HG02642 (cell line): Measurements from ENCODE around the gene NVL.
"Not testable (repeated sequence)": the region's sequence is repeated elsewhere in the genome, so short reads cannot be mapped to it uniquely, and the experiment has no call there.

Experiments
- ATAC-seq: cut with Tn5 transposase; IDR thresholded peaks from one replicate; pipeline ENCODE4 v1.9.1; 2021; ENCODE audit warnings: mild to moderate bottlenecking; ENCODE audit not compliant: unreplicated experiment, poor library complexity

Gene NVL

DNA sequence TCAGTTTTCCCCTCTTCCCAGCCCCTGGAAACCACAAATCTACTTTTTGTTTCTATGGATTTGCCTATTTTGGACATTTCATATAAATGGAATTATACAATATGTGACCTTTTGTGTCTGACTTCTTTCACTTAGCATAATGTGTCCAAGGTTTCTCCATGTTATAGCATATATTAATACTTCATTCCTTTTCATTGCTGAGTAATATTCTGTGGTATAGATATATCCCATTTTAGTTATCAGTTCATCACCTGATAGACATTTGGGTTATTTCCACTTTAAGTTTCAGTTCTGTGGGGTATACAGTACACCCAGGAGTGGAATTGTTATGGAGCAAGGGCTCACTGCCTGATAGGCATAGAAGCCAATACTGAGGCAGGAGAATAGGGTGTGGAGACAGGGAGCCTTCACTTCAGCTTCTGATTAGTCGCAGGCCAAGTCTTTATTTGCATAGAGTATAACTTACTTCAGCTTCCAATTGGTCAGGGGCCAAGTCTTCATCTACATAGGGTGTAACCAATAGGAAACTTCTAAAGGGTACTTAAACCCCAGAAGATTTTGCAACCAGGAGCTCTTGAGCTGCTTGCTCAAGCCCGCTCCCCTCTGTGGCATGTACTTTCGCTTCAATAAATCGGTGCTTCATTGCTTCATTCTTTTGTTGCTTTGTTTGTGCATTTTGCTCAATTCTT lies 8.3 kb upstream of the NVL start:
- no peak for ATAC-seq

DNA sequence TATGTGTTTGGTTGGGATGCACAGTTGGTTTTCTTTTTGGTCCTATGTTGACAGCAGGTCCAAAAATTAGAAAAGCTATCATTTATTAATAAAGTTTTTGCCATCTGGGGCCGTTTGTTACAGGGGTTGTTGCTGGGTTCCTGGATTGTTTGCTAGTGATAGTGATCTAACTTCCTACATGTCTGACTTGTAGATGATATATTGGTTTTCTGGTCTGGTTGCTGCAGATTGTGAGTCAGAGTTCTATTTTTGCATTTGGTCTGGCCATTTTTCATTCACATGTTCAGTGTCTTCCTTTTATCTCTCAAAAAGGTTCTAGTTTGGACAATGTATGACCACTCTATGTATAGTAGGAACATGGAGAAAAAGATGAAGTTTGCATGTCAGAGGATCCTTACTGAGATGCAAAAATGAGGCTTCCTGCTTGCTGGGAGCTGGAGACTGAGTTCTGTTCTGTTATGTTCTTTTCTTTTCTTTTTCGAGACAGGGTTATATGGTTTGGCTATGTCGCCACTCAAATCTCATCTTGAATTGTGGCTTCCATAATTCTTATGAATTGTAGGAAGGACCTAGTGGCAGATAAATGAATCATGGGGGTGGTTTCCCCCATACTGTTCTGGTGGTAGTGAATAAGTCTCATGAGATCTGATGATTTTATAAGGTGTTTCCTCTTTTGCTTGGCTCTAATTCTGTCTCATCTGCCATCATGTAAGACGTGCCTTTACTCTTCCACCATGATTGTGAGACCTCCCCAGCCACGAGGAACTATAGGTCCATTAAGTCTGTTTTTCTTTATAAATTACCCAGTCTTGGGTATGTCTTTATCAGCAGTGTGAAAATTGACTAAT lies 4.2 kb upstream of the NVL start:
- ATAC-seq: no peak

DNA sequence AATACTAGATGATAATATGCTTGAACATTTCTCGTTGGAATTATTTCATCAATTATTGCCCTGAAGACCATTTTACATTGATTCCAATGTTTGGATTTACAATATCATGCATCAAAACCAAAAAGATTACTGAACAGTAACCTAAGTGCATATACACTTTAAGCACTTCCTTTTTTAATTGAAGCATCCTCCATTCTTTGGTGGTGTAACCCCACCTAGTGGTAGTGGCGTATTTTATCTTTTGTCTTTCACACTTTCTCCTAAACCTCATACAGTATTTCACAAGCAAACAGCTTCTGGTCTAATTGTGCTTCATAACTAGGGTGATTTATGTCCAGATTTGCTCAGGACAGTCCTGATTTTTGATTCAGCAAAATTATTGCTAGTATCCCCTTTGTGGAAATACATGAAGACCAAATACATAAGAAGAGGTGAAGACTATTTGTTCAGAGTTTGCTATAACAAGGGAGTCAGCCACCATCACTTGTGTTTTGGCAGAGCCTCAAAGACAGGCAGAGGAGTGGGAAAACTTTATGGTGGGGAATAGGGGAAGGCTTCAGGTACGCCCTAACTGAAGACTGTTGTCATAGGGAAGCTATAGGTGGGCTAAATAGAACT lies 3.4 kb upstream of the NVL start:
- ATAC-seq: peak; percentile 36

DNA sequence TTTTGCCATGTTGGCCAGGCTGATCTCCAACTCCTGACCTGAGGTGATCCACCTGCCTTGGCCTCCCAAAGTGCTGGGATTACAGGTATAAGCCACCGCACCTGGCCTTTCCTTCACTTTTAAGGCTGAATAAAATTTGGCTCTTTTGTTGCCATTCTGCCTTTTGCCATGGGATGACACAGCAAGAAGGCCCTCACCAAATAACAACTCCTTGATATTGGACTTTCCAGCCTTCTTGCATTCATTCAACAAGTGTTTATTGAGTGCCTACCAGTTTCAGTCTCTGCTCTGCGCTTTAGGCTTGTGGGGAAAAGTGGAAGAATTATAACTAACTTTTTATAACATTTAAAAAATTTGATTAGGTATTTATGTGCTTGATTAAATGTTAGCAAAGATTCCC lies 1.9 kb upstream of the NVL start:
- ATAC-seq: no peak

DNA sequence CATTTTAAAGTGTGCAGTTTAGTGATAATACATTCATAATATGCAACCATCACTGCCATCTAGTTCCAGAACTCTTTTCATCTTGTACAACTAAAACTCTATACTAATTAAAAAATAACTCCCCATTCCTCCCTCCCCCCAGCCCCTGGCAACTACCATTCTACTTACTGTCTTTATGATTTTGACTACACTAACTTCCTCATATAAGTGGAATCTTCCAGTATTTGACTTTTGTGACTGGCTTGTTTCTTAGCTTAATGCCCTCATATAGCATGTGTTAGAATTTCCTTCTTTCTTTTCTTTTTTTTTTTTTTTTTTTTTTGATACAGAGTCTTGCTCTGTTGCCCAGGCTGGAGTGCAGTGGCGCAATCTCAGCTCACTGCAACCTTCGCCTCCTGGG lies 1.4 kb upstream of the NVL start:
- ATAC-seq: no peak

DNA sequence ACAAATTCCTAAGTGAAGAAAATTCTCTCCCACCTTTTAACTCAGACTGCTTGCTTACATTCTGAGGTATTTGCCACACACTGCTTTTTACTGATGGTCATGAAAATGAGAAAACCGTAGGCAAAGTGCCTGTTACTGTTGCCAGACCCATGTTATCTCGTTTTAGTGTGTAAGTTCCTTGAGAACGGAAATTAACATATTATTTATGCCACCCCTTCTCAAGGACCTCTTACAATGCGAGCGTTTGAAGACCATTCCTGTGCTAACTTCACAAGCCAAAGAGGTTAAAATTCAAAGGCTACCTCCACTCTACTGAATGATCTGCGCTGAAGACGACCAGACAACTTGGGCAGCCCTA lies 509 bp downstream of the NVL start:
- no peak for ATAC-seq

DNA sequence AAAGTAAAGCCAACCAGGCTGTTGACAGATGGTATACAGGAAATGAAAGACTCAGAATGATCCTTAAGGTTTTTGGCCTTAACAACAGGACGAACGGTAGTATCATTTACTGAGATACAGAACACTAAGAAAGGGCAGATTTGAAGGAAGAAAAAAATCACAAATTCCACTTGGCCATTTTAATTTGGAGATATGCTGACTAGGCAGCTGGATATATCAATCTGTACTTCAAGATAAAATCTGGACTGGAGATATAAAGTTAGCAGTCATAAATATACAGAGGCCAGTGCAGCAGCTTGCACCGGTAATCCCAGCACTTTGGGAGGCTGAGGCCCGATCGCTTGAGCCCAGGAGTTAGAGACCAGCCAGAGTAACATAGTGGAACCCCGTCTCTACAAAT lies 1.3 kb downstream of the NVL start:
- ATAC-seq: no peak

DNA sequence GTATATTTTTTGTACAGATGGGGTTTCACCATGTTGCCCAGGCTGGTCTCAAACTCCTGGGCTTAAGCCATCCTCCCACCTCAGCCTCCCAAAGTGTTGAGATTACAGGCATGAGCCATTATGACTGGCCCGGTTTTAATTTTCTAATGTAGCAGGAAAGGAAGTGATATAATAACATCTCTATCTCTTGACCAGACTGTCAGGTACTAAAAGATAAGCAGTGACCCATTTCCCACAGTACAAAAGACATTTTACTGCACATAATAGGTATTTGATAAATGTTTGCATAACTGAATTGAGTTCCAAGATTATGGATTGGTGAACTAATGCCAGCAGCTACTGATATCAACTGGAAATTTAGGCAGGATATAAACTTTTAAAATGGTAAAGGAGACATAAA lies 4.0 kb downstream of the NVL start:
- ATAC-seq: no peak

DNA sequence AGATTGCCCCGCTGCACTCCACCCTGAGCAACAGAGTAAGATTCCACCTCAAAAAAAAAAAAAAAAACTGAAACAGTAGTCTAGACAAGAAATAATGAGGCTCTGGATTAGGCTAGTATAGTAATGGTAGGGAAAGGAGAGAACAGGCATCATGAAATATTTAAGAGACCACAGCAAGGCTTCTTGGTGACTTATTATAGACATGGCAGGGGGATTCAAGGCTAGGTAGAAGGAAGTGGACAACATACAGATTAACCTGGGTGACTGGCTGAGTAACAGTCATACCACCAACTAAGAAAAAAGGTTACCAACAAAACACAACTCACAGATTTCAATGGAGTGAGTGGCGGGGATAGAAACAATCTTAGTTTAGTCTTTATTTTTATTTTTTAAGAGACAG lies 8.3 kb downstream of the NVL start:
- no peak for ATAC-seq

DNA sequence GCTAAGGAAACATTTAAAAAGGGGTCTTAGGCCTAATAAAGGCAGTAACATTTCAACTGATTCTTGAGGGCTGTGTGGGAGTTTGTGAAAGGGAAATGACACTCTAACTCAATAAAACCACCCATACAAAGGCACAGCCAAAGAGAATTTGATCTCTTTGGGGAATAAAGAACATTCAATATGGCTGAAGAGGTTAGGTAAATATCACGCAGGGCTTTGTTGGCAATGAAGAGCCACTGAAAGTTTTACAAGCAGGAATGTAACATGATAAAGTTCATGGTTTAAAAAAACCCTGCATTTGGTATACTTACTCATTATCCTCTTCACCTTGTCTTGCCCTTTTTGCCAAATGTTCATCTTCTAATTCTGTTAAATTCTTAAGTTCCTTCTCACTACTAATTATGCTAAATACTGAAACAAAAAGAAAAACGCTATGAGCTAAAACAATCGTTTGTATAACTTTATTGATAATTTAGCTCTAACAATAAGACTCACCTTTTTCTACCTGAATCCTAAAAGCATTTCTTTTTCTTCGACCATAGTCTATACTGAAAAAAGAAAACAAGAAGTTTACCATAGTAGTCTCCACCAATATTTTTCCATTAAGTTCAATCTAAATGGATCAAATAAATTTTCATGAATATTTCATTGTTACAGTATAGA lies 12.5 kb downstream of the NVL start:
- no peak for ATAC-seq

DNA sequence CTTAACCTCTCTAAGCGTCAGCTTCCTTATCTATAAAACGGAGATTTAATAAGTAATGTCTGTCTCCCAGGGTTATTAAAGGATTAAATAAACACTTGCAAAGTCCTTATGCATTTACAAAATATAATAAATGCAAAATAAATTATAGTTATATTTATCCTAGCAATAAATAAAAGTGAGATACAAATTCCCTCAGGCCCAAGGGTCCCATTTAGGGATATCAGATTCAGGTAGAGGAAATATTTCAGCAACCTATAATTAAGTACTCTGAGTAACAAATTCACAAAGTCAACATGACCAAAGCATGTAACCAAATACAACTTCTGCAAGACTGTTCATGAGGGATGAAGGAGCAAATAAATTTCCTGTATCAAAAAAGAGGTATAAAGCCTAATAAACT lies 17.9 kb downstream of the NVL start:
- no peak for ATAC-seq

DNA sequence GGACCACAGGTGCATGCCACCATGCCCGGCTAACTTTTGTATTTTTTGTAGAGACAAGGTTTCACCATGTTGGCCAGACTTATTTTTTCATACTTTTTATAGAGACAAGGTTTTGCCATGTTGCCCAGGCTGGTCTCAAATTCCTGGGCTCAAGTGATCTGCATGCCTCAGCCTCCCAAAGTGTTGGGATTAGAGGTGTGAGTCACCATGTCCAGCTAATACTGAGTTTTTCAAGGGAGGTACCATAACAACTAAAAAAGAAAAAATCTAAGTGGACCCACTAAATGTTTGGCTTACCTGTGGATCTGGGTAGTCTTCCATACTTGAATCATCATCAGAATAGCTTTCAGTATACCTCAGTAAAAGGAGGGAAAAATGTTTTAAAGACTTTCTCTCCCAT lies 18.5 kb downstream of the NVL start:
- not testable (repeated sequence) for ATAC-seq

DNA sequence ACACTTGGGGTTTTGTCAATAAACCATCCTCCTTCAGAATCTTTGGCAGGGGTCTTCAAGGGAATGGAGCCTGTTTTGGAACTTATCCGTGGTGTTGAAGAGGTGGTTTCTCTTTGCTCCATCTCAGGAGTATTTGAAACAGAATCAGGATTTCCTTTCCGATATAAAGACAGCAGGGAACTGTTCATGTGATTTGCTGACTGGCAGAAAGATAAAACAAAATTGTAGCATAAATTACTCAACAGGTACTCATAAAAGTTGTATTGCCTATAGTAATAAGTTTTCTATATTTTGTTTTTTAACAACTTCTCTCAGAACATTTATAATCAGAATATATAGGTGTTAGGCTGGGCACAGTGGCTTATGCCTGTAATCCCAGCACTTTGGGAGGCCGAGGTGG lies 21.9 kb downstream of the NVL start:
- ATAC-seq: no peak

DNA sequence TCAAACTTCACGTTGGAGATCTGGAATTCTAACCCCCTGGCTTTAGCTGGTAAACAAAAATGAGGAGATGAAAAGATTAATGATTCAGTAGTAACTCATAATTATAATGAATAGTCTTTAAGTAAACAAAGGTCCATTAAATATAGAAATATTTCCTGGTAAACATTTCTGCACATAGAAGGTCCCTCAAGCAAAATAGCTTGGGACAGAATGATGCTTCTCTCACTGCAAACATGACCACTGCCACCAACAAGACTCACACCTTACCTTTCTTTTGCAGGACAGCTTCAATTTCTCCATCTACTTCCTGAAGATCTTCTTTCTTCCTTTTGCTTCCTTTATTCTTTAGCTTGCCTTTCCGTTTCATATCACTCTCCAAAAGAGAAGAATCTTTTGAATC lies 25.2 kb downstream of the NVL start:
- no peak for ATAC-seq

DNA sequence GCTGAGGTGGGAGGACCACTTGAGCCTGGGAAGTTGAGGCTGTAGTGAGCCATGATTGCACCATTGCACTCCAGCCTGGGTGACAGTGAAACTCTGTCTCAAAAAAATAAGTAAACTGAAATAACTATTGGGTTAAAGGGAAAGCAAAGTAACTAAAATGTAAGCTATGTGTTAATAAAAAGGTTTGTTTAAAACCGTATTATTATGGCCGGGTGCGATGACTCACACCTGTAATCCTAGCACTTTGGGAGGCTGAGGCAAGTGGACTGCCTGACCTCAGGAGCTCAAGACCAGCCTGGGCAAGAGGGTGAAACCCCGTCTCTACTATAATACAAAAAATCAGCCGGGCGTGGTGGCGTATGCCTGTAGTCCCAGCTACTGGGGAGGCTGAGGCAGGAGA lies 27.0 kb downstream of the NVL start:
- ATAC-seq: no peak

DNA sequence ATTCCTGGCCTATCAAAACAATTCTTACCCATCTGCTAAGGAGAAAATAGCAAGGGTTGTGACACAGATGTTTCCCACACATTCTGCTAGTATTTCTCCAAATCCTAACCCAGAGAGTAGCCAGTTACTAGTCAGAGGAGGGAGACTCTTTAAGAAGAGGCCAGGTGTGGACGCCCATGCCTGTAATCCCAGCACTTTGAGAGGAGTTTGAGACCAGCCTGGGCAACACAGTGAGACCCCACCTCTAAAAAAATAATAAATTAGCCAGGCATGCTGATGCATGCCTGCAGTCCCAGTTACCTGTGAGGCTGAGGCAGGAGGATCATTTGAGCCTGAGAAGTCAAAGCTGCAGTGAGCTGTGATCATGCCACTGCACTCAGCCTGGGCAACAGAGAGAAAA lies 28.6 kb downstream of the NVL start:
- no peak for ATAC-seq

DNA sequence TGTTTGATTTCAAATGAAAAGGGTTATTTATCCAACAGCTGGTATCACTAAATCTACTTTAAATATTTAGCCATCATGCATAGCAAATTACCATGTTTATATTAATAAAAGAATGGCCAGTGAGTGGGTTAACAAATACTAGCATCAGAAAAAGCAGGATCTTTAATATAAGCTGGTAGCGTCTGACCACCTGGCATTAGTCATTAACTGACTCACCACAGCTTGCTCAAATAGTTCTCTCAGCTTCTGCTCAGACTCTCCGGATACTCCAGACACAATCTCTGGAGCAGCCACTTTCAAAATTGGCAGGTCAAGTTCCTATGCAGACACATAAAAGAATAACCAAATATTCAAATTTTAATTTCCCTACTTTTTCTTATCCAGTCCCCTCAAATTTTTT lies 29.6 kb downstream of the NVL start:
- no peak for ATAC-seq

DNA sequence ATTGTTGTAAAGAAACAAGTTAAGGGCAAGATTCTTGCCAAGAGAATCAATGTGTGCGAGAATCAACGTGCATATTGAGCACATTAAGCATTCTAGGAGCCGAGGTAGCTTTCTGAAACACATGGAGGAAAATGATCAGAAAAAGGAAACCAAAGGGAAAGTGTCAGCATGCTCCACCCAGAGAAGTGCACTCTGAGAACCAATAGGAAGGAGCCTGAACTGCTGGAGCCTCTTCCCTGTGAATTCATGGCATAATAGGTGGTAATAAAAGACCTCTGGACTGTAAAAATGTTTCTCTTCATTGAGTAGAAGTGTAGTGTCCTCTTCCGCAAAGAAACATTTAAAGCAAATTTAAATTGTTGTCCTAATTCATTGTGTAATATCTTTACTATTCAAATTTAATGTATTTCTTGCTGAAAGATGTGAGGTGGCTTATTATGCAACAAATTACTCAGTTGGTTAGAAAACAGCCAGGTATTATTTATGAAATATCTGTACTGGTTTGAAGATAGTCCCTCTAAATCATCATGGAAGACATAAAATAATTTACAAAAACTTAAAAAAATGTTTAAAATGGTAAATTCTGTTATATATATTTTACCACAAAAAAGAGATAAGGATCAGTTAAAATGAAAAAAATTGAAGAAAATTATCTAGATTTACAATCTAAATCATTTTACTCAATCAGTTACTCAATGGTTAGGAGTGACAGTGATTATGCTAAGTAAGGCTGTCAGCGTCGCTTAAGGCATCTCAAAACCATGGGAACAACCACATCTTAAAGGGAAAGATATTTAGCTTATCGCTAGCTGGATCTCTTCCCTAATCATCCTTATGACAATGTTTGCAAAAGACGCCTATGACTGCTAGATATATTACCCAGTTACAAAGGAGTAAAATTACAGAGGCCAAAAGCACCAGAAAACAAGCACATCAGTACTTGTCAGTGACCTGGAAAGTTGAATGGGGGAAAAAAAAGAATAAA lies 31.3 kb downstream of the NVL start:
- ATAC-seq: no peak

DNA sequence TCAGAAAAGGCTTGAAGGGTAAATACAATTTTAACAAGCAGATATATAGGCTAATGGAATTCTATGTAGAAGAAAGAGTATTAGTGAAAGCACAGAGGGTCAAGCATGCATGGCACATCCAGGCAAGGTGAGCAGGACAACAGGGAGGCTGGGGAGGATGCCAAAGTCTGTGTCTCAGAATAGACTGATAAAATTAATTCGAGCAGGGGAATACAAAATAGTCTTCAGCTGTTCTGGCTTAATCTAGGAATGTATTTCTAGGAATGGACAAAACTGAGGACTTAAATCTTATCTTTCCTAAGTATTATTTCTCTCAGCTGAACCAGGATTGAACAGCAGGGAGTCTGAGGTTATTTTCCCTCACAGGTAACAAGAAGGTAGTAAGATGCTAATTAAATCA lies 35.2 kb downstream of the NVL start:
- ATAC-seq: no peak

DNA sequence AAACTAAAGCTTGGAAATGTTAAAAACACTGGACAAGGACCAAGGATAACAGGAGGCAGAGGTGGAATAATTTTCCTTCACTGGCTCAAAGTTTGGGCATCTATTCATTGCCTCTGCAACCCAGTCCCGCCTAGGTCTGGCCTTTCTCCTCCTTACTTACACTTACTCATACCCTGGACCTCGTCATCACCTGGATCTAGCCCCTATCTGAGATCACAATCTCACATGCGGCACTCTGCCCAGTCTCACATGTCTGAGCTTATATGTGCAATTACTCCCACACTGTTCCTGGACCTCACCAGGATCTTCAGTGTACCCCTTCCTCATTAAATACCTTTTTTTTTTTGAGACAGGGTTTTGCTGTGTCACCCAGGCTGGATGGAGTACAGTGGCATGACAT lies 37.6 kb downstream of the NVL start:
- ATAC-seq: no peak
